IMR-90 (cell line): ENCODE data around the gene LATS1. TPM values are rescaled to one million over a fixed set of nuclear protein-coding genes. Genes with fewer than 3 reads are reported as not detected.

Source experiments
- ATAC-seq: fragments of 200-7000 bp; cut with Tn5 transposase; 2 replicates; pipeline ENCODE4 v1.9.1; 2020; ENCODE audit warnings: low read depth, mild to moderate bottlenecking, moderate library complexity
- BruUV-seq: library from RNA; stranded (reverse); fragments of 400-500 nt; replicated peaks from 2 replicates; lab custom pipeline; 2021; lab: Mats Ljungman, UMichigan
- CTCF ChIA-PET: fragments of 300-600 bp; formaldehyde crosslinking; extraction: SDS; loops from one replicate; lab custom pipeline; 2021; ENCODE audit warnings: antibody characterized with exemption; lab: Yijun Ruan, JAX
- POLR2A ChIA-PET: fragments of 300-600 bp; sonication (Branson Sonifier 250); formaldehyde crosslinking; loops from one replicate; lab custom pipeline; 2022; ENCODE audit warnings: antibody characterized with exemption; ENCODE audit not compliant: unreplicated experiment; lab: Charles Lee
- DNase-seq: peaks from one replicate; pipeline ENCODE4 v3.0.0; 2013
- H2AFZ ChIP-seq: replicated peaks from 2 replicates; pipeline ENCODE3; 2013; ENCODE audit warnings: low read length, mild to moderate bottlenecking; ENCODE audit not compliant: poor library complexity
- H2AK5ac ChIP-seq: 2 replicates; pipeline ENCODE4 v1.6.1; 2013; ENCODE audit warnings: low read depth, low read length, inconsistent platforms
- H2AK9ac ChIP-seq: replicated peaks from 2 replicates; pipeline ENCODE3; 2013; ENCODE audit warnings: mild to moderate bottlenecking, low read depth, low read length, moderate library complexity; ENCODE audit not compliant: poor library complexity
- H2BK120ac ChIP-seq: 2 replicates; pipeline ENCODE4 v1.6.1; 2013; ENCODE audit warnings: low read depth, low read length, inconsistent platforms
- H2BK15ac ChIP-seq: 3 replicates; pipeline ENCODE4 v1.6.1; 2013; ENCODE audit warnings: low read depth, low read length, inconsistent platforms
- H2BK20ac ChIP-seq: 2 replicates; pipeline ENCODE4 v1.6.1; 2013; ENCODE audit warnings: low read depth, mild to moderate bottlenecking, inconsistent platforms, low read length, moderate library complexity
- H2BK5ac ChIP-seq: 2 replicates; pipeline ENCODE4 v1.6.1; 2013; ENCODE audit warnings: mild to moderate bottlenecking, low read depth, low read length, inconsistent platforms; ENCODE audit not compliant: poor library complexity, severe bottlenecking
- H3K14ac ChIP-seq: replicated peaks from 2 replicates; pipeline ENCODE4 v1.6.1; 2013; ENCODE audit warnings: low read depth, low read length, inconsistent platforms
- H3K18ac ChIP-seq: 2 replicates; pipeline ENCODE4 v1.6.1; 2013; ENCODE audit warnings: low read depth, low read length, control low read depth
- H3K23ac ChIP-seq: 2 replicates; pipeline ENCODE4 v1.6.1; 2013; ENCODE audit warnings: low read depth, low read length, inconsistent platforms
- H3K27ac ChIP-seq: 2 replicates; pipeline ENCODE4 v1.5.1; 2013; ENCODE audit warnings: mild to moderate bottlenecking, control low read depth, low read length; ENCODE audit not compliant: insufficient read depth
- H3K27me3 ChIP-seq: 2 replicates; pipeline ENCODE4 v1.6.1; 2013; ENCODE audit warnings: low read length; ENCODE audit not compliant: control insufficient read depth, insufficient read depth
- H3K36me3 ChIP-seq: 2 replicates; pipeline ENCODE4 v1.6.1; 2013; ENCODE audit warnings: low read length, mixed read lengths; ENCODE audit not compliant: control insufficient read depth, insufficient read depth
- H3K4ac ChIP-seq: 2 replicates; pipeline ENCODE4 v1.6.1; 2013; ENCODE audit warnings: low read depth, low read length, inconsistent platforms
- H3K4me1 ChIP-seq: 2 replicates; pipeline ENCODE4 v1.6.1; 2013; ENCODE audit warnings: low read length, mixed read lengths; ENCODE audit not compliant: control insufficient read depth, insufficient read depth
- H3K4me2 ChIP-seq: 2 replicates; pipeline ENCODE4 v1.6.1; 2013; ENCODE audit warnings: low read depth, mild to moderate bottlenecking, control low read depth, low read length, moderate library complexity
- H3K4me3 ChIP-seq: 2 replicates; pipeline ENCODE4 v1.5.1; 2013; ENCODE audit warnings: low read depth, mild to moderate bottlenecking, control low read depth, low read length, moderate library complexity; ENCODE audit not compliant: insufficient read depth
- H3K56ac ChIP-seq: 2 replicates; pipeline ENCODE4 v1.6.1; 2013; ENCODE audit warnings: low read length, inconsistent platforms; ENCODE audit not compliant: insufficient read depth; ENCODE audit errors: extremely low read depth
- H3K79me1 ChIP-seq, 2 experiments: 2 replicates each; pipeline ENCODE4 v1.6.1; 2013; ENCODE audit warnings: low read length in 2 of 2, inconsistent platforms in 1 of 2, low read depth in 1 of 2
- H3K9ac ChIP-seq: 2 replicates; pipeline ENCODE4 v1.6.1; 2013; ENCODE audit warnings: low read depth, low read length, control low read depth
- H3K9me1 ChIP-seq: 2 replicates; pipeline ENCODE4 v1.6.1; 2013; ENCODE audit warnings: low read length, inconsistent platforms; ENCODE audit not compliant: insufficient read depth
- H3K9me3 ChIP-seq: 2 replicates; pipeline ENCODE4 v1.6.1; 2013; ENCODE audit warnings: low read length; ENCODE audit not compliant: control insufficient read depth, insufficient read depth
- H4K20me1 ChIP-seq: 2 replicates; pipeline ENCODE4 v1.6.1; 2013; ENCODE audit warnings: low read length, inconsistent platforms; ENCODE audit not compliant: insufficient read depth
- H4K5ac ChIP-seq: 2 replicates; pipeline ENCODE4 v1.6.1; 2013; ENCODE audit warnings: mild to moderate bottlenecking, low read depth, low read length, control low read depth
- H4K8ac ChIP-seq, 2 experiments: 2 replicates each; pipeline ENCODE4 v1.6.1; 2013; ENCODE audit warnings: low read depth in 2 of 2, low read length in 2 of 2, control low read depth in 1 of 2, inconsistent platforms in 1 of 2
- H4K91ac ChIP-seq: 2 replicates; pipeline ENCODE4 v1.6.1; 2013; ENCODE audit warnings: low read depth, low read length, inconsistent platforms; ENCODE audit not compliant: insufficient read depth
- MAZ ChIP-seq: IDR thresholded peaks from 2 replicates; pipeline ENCODE4 v1.6.1; 2012; ENCODE audit warnings: low read depth, mild to moderate bottlenecking, low read length, improper control_type of control experiment, moderate library complexity, borderline replicate concordance
- RCOR1 ChIP-seq: IDR thresholded peaks from 2 replicates; pipeline ENCODE4 v1.6.1; 2012; ENCODE audit warnings: mild to moderate bottlenecking, low read length, improper control_type of control experiment; ENCODE audit not compliant: insufficient replicate concordance
- SMC3 ChIP-seq: fragments of 150-350 bp; IDR thresholded peaks from 2 replicates; pipeline ENCODE4 v1.6.1; 2016; ENCODE audit warnings: low read depth, mild to moderate bottlenecking, antibody characterized with exemption, low read length, moderate library complexity
- USF2 ChIP-seq: fragments of 150-350 bp; IDR thresholded peaks from 2 replicates; pipeline ENCODE4 v1.6.1; 2017; ENCODE audit warnings: mild to moderate bottlenecking, antibody characterized with exemption, low read length, low read depth
- WGBS, 2 experiments: methylation state at CpG; one replicate each; pipeline versions ENCODE4 v1.1.5 to v1.1.7; 2013; ENCODE audit warnings: missing lambda C conversion rate in 2 of 2; ENCODE audit not compliant: insufficient read length in 1 of 2; ENCODE audit errors: extremely low coverage in 2 of 2; 5-methylcytosine and 5-hydroxymethylcytosine counted together
- dilution Hi-C: fragments of 300-500 bp; cut with HindIII; formaldehyde crosslinking; loops from one replicate; pipeline ENCODE4 v1.14.3; 2018; ENCODE audit warnings: low sequenced_read_pairs; ENCODE audit not compliant: unreplicated experiment
- in situ Hi-C: fragments of 300-500 bp; cut with MboI; formaldehyde crosslinking; loops from 3 replicates; pipeline ENCODE4 v1.14.3; 2019; ENCODE audit warnings: low sequenced_read_pairs, inconsistent platforms, mixed read lengths
- intact Hi-C: fragments of 100-400 bp; cut with micrococcal nuclease; formaldehyde crosslinking; loops from 2 replicates; pipeline ENCODE4 v1.10.0; 2022
- polyA plus RNA-seq, 3 experiments: library from polyadenylated mRNA; depleted of rRNA; stranded (reverse); fragments of >200 nt; gene quantifications; 2 replicates each; pipeline ENCODE4 v1.2.3, GENCODE V29; 2012; ENCODE audit warnings: low replicate concordance in 1 of 3
- total RNA-seq: library from RNA; depleted of rRNA; stranded (reverse); fragments of >200 nt; gene quantifications from 2 replicates; pipeline ENCODE4 v1.2.3, GENCODE V29; 2012

Gene LATS1
- total and polyA plus RNA-seq, 2 of the 4 experiments (the other 2 are of a cell fraction), result 7.9 to 20.1 TPM

- H4K91ac ChIP-seq, result no peak overlapping the region
- no peak overlapping the region for H2BK15ac ChIP-seq
- no peak overlapping the region for H3K56ac ChIP-seq
- no peak overlapping the region for H2AK5ac ChIP-seq
- no peak overlapping the region for H3K9ac ChIP-seq
- H2BK120ac ChIP-seq, result no peak overlapping the region
- no peak overlapping the region for H3K27ac ChIP-seq
- POLR2A ChIA-PET, result no interaction called here
- H3K18ac ChIP-seq, result no peak overlapping the region
- H3K9me1 ChIP-seq, result peaks cover 4% of the 10 kb centered on the region; the same call in 1 of the 2 replicates
- intact Hi-C loops, result no loop called here
- H3K79me1 ChIP-seq, result peaks cover 19 to 50% of the 10 kb centered on the region in 2 experiments
- peaks cover 19% of the 10 kb centered on the region for H4K20me1 ChIP-seq
- no peak overlapping the region for H2BK20ac ChIP-seq
- H3K4me2 ChIP-seq, result no peak overlapping the region
- no peak overlapping the region for H4K8ac ChIP-seq
- no peak overlapping the region for H2AK9ac ChIP-seq
- H3K4me3 ChIP-seq, result no peak overlapping the region
- DNase-seq (no peak), ATAC-seq (no peak)
- H3K4me1 ChIP-seq, result 0 out of 2 replicates have a peak, but pooled peaks cover 3% of the 10 kb centered on the region
- no peaks in the 10 kb centered on the region for H3K9me3 ChIP-seq
- TF ChIP-seq MAZ (no peak), USF2 (no peak), SMC3 (no peak), RCOR1 (no peak)
- no CpG with 5 or more reads among the region's 2 CpGs for WGBS, 2 experiments
- BruUV-seq, result no TSS peak
- H3K27me3 ChIP-seq, result no peaks in the 10 kb centered on the region
- in situ Hi-C loops, result no loop called here
- peaks cover 22% of the 10 kb centered on the region for H3K36me3 ChIP-seq
- no peak overlapping the region for H3K14ac ChIP-seq
- CTCF ChIA-PET, result no interaction called here
- H2AFZ ChIP-seq, result no peak overlapping the region
- no peak overlapping the region for H2BK5ac ChIP-seq
- no peak overlapping the region for H3K23ac ChIP-seq
- no peak overlapping the region for H4K5ac ChIP-seq
- H3K4ac ChIP-seq, result no peak overlapping the region
- dilution Hi-C loops, result no loop called here
These were observed 26.7 kb downstream of the LATS1 start for GRCh38 chr6:149691201-149691600.
